GM12873 (cell line): Measurements from ENCODE around the gene PPP1R3G.

Source experiments
- TF ChIP-seq, protein P1 (sequence below): IDR thresholded peaks from 2 replicates; pipeline ENCODE4 v1.5.1; 2012; ENCODE audit warnings: low read depth, mild to moderate bottlenecking, moderate library complexity, low read length, control low read depth; ENCODE audit not compliant: insufficient read depth; ENCODE audit errors: missing control alignments

PPP1R3G gene

DNA sequence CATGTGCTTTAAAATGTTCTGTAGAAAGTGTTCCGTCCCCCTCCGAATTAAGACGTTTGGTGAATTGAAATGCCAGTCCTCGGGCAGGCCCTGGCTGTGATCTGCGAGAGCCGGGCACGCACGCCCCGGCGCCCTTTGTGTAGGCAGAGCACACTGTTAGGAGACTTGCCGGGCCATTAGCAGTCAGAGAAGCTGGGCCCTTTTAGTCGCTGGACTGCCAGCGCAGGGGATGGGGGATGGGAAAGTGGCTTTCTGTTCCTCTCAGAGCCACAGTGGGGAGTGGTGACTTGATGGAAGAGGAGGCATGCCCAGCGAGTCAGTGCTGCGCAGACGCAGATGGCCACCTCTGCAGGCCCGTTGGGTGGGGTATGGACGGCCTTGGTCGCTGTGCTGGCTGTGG, 2.2 kb downstream of the PPP1R3G start:
- TF ChIP-seq, protein P1, sequence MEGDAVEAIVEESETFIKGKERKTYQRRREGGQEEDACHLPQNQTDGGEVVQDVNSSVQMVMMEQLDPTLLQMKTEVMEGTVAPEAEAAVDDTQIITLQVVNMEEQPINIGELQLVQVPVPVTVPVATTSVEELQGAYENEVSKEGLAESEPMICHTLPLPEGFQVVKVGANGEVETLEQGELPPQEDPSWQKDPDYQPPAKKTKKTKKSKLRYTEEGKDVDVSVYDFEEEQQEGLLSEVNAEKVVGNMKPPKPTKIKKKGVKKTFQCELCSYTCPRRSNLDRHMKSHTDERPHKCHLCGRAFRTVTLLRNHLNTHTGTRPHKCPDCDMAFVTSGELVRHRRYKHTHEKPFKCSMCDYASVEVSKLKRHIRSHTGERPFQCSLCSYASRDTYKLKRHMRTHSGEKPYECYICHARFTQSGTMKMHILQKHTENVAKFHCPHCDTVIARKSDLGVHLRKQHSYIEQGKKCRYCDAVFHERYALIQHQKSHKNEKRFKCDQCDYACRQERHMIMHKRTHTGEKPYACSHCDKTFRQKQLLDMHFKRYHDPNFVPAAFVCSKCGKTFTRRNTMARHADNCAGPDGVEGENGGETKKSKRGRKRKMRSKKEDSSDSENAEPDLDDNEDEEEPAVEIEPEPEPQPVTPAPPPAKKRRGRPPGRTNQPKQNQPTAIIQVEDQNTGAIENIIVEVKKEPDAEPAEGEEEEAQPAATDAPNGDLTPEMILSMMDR, result no peak

DNA sequence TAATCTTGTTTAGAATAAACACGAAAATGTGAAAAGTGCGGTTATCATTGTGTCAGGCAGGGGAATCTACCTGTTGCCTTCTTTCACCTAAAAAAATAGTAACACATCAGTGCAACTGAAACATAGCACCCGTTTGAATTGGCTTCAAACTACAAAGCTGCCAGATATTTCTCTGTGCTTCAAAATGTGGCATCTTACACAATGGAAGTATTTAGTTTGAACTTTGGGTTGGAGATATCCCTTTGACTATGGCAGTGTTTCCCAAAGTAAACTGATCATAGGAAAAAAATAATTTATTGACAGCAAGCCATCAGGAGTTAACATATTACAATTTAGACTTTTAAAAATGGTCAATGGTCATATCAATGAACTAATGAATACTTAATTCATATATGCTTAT, 3.6 kb downstream of the PPP1R3G start:
- TF ChIP-seq, protein P1, result no peak

DNA sequence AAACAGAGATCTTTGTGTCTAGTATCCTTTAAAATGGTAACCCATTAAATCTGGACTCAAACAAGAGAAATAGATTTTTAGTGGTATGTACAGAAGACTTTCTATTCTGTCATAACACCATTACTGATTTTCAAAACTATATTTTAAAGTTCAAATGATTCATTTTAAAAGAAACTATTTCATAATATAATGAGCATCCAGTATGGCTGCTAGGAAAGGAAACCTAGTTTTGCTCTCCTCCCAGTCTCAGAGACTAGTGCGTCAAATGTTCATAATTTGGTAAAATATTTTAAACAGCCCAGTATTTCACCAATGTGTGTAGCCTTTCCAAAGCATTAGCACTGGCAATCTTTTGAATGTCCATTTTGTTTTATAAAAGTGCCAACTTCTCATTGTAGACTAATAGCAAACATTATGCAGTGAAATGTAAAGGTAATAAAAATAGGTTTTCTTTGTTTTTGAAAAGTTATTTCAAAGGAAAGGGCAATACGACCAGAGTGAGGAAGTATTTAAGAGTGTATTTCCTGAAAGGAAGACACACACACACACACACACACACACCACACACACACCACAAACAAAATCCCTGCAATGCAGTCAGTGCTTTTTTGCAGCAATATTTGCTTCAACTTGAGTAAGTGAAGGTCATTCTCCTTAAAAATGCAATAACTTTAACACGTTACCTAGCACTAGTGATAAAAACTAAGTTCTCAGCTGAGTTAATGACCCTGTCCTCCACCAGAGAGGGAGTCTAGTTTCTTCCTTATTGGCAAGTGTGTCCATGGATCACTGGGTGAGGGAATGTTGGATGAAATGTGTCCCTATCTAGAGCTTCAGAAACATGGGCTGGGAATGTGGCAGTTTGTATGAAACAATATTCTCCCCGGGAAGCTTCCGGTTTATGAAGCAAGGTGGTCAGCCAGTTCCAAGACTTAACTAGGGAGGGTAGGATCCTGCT, 4.6 kb downstream of the PPP1R3G start:
- TF ChIP-seq, protein P1, result no peak

DNA sequence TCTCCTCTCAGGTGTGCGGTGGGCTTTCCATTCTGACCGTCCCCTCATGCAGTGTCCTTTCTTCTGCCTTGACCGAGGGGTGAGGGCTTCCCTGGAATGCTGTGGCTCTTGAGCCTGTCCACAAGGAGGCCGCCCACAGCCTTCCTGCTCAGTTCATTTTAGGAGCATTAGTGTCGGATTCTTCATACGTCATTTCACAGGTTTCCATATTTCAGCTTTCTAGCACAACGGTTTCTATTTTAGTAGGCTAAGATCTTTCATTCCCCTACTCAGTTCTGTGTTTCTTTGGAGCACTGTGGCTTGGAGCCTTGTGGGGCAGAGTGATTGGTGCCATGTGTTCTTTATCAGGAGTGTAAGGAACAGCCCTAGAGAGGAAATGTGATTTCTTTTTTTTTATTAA, 5.5 kb downstream of the PPP1R3G start:
- TF ChIP-seq, protein P1, result no peak

DNA sequence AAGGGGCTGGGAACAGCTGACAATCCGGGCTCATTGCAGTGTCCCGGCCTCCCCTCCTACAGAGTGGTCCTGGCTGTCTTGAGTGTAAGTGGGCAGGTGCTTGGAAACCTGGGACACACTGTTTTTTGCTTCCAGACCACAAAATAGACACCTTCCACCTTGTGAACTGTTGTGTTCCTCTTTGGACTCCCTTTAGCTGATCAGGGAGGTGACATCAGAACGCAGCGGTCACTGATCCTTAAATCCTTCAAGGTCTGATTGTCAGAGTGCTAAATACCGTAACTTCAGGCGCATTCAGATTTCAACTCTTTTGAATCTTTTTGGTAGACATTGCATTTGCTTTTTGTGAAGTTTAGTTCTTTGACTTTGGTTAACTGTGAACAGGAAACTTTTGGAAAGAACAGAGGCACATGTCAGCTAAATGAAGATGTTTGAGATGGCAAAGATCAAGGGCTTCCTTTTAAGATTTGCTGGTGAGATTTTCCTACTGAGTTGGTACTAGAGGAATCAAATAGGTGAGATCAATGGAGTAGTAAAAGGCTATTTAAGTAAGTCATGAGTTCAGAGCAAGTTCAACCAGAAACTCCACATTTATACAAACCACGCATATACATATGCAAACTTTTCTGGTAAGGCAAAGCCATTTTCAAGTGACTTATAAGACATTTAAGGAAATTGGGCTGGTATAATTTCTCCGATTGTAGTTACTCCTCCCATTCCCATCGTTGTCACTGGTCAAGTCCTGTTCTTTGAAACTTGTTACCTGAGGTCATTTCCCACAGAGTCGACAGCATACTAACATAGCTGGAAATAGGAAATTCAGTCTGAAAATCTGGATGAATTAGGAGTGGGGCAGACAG, 6.3 kb downstream of the PPP1R3G start:
- TF ChIP-seq, protein P1, result no peak

DNA sequence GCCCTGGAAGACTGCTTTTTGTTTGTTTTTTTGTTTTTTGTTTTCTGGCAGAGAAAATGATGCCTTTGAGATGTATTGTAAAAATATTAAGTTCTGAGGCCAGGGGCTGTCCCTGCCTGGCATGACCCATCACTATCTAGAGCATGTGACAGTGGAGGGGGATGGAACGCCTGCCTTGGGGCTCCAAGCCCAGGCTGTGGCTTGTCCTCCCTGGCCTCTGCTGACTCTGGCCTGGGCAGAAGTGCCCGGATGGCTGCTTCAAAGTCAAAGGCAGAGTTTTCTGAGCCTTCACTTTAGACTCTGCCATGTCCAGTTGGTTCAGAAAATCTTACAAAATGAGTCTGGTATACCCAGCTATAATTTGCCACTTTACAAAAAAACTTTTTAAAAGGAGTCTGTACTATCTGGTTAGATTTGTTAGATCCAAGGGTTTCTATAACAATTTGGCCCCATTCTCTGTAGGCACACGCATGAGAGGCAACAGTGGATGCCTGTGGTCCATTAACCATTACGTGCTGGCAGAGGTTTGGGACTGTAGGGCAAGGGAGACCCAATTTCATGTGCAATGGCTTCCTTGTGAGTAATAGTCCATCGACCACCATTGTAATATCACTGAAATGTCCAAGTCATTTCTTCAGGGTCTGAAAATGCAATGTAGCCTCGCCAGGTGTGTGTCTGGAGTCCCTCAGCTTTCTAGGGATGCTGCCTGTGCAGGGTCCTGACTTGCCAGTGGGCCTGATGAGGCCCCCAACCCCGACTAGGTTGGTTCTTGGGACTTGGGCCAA, 8.3 kb downstream of the PPP1R3G start:
- TF ChIP-seq, protein P1, result no peak
